22Rv1 (cell line): ENCODE results near the gene SHISA8.
A peak's percentile ranks its signal among the peaks of the same experiment; 100 is the strongest.

ENCODE experiments used
- H3K27ac ChIP-seq: fragments of 450-650 bp; 2 replicates; pipeline ENCODE4 v1.5.1; 2017
- CTCF ChIP-seq: fragments of 450-650 bp; IDR thresholded peaks from 2 replicates; pipeline ENCODE4 v1.5.1; 2017; ENCODE audit warnings: mild to moderate bottlenecking
- ZFX ChIP-seq: fragments of 450-650 bp; IDR thresholded peaks from 2 replicates; pipeline ENCODE4 v1.6.1; 2017; ENCODE audit warnings: antibody characterized with exemption, borderline replicate concordance

The SHISA8 gene

DNA sequence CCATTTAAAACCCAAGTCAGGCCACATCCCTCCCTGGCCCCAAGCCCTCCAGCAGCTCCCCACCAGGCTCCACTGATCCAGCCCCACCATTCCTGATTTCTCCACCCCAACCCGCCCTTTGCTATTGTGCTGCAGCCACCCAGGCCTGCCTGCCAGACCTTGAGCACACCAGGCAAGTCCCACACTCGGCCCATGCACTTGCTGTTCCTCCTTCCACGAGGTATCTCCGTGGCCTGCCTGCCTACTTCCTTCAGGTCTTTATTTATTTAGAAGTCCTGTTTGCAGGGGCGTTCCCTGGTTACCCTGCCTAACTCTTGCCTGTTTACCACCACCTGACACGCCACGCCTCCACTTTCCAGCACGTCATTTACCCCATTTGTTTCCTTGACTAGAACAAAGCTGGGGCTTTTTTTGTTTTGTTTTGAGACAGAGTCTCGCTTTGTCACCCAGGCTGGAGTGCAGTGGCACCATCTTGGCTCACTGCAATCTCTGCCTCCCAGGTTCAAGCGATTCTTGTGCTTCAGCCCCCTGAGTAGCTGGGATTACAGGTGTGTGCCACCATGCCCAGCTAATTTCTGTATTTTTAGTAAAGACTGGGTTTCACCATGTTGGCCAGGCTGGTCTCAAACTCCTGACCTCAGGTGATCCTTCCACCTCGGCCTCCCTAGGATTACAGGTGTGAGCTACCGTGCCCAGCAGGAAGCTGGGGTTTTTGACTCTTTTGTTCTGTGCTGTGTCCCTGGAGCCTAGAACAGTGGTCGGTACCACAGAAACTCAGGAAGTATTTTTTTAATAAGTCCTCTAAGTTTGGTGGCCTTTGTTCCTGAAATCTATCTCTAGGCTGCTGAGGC, 25.3 kb upstream of the SHISA8 start:
- no peak for TF ChIP-seq ZFX
- TF ChIP-seq CTCF, result no peak
- H3K27ac ChIP-seq, result peak overlapping the region; percentile 68

GRCh38 chr22:41936894-41937169, 22.0 kb upstream of the SHISA8 start:
- TF ChIP-seq CTCF (no peak), ZFX (no peak)
- H3K27ac ChIP-seq, result no peak overlapping the region

DNA sequence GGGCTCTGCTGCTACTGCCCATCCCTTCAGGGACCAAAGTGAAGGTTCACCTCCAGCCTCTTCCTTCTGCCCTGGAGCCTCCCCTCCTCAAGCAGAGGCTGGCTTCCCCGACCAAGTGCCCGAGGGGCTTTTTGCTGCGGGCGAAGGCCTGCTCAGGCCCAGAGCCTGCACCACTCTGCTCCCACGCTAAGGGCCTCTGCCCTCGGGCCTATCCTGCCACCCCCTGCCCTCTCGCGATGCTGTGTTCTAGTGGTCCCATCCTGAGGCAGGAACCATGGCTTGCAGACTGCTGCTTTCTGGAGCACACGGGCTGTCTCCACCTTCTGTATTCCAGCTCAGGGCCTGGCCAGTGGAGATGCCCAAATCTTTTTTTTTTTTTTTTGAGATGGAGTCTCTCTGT, 20.6 kb upstream of the SHISA8 start:
- H3K27ac ChIP-seq, result no peak overlapping the region
- TF ChIP-seq ZFX (no peak), CTCF (no peak)

- H3K27ac ChIP-seq, result no peak overlapping the region
- TF ChIP-seq ZFX, result no peak
- TF ChIP-seq CTCF, result no peak
These were observed 20.1 kb upstream of the SHISA8 start for GRCh38 chr22:41935015-41935351.

DNA sequence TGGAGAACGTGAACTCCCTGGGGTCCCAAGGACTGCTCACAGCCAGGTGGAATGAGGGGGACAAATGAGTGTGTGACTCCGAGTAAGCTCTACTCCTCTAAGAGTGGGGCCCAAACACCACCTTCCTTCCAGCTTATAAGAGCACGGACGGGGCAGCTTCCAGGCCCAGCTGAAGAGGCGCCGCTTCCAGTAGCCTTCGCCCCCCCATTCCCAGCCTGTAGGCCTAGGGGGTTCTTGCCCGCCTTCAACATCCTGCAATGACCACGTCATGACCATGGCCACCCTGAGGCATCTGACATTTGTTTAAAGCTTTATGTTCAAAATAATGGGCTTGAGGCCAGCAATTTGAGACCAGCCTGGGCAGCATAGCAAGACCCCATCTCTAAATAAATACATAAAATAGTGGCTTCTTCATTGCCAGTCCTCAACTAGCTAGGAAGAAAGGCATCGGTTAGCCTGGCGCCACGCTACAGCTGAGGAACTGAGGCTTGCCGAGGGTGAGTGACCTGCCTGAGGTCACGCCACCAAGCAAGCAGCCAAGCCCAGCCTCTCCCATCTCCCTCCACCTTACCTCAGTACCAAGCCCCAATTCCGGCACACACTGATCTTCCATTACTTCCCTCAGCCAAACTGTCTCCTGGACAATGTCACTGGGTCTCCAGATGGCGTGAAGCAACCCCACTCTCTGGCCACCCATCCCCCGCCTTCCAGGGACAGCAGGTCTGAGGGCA, 19.6 kb upstream of the SHISA8 start:
- no peak overlapping the region for H3K27ac ChIP-seq
- TF ChIP-seq CTCF, result no peak
- no peak for TF ChIP-seq ZFX

- no peak overlapping the region for H3K27ac ChIP-seq
- no peak for TF ChIP-seq CTCF
- no peak for TF ChIP-seq ZFX
These were observed 18.7 kb upstream of the SHISA8 start for GRCh38 chr22:41933411-41934177.

DNA sequence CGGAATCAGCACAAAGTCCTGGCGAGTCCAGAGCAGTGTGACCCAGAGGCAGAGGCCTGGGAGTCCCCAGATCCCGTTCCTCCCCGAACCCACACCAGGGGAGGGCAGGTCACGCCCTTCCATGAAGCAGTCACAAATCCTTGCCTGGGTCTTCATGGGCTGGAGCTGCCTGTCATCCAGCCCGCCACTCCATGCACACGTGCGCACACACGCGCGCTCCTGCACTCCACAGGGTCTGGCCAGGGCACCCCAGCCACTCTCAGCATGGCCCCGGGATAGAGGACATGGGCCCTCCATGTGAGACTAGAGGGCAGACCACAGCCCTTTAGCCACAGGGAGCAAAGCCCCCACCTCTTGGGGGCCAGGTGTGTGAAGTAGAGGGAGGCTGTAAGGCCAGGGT, 17.5 kb upstream of the SHISA8 start:
- no peak for TF ChIP-seq CTCF
- TF ChIP-seq ZFX, result no peak
- peak overlapping the region; percentile 23; the same call in 1 of the 2 replicates for H3K27ac ChIP-seq
